Mesenchymal stem cell (in vitro differentiated cells and primary cell): ENCODE data around the gene ACAT2.
A peak's percentile ranks its signal among the peaks of the same experiment; 100 is the strongest.

ENCODE experiments used
- DNase-seq: peaks from one replicate; pipeline ENCODE4 v3.0.0-alpha.2; 2013
- H2AFZ ChIP-seq: one replicate; pipeline ENCODE4 v1.6.1; 2013; ENCODE audit warnings: low read depth, mild to moderate bottlenecking, control low read depth, inconsistent platforms, low read length, moderate library complexity
- H2AK5ac ChIP-seq: 2 replicates; pipeline ENCODE4 v1.6.1; 2013; ENCODE audit warnings: low read length, moderate library complexity, mild to moderate bottlenecking, inconsistent platforms; ENCODE audit not compliant: severe bottlenecking
- H2BK120ac ChIP-seq: one replicate; pipeline ENCODE4 v1.6.1; 2013; ENCODE audit warnings: low read depth, mild to moderate bottlenecking, inconsistent platforms, low read length, moderate library complexity
- H2BK12ac ChIP-seq, 2 experiments: one replicate each; pipeline ENCODE4 v1.6.1; 2013; ENCODE audit warnings: inconsistent platforms in 2 of 2, low read length in 2 of 2, mild to moderate bottlenecking in 2 of 2, moderate library complexity in 2 of 2, control low read depth in 1 of 2
- H2BK15ac ChIP-seq: one replicate; pipeline ENCODE4 v1.6.1; 2013; ENCODE audit warnings: mild to moderate bottlenecking, low read depth, inconsistent platforms; ENCODE audit not compliant: poor library complexity, severe bottlenecking
- H2BK5ac ChIP-seq: 2 replicates; pipeline ENCODE4 v1.6.1; 2013; ENCODE audit warnings: low read depth, mild to moderate bottlenecking, low read length, control low read depth, inconsistent platforms; ENCODE audit not compliant: poor library complexity, severe bottlenecking
- H3K14ac ChIP-seq, 2 experiments: one replicate each; pipeline ENCODE4 v1.6.1; 2013; ENCODE audit warnings: inconsistent platforms in 2 of 2, low read length in 2 of 2, control low read depth in 1 of 2, mild to moderate bottlenecking in 1 of 2, moderate library complexity in 1 of 2
- H3K18ac ChIP-seq, 2 experiments: one replicate each; pipeline ENCODE4 v1.6.1; 2013; ENCODE audit warnings: inconsistent platforms in 2 of 2, low read length in 2 of 2, control low read depth in 1 of 2, low read depth in 1 of 2, mild to moderate bottlenecking in 1 of 2
- H3K23ac ChIP-seq, 2 experiments: one replicate each; pipeline ENCODE4 v1.6.1; 2013; ENCODE audit warnings: inconsistent platforms in 2 of 2, low read length in 2 of 2, mild to moderate bottlenecking in 2 of 2, moderate library complexity in 2 of 2, control low read depth in 1 of 2
- H3K27ac ChIP-seq: 2 replicates; pipeline ENCODE4 v1.5.1; 2013; ENCODE audit warnings: mild to moderate bottlenecking, moderate library complexity, low read length, control low read depth, inconsistent platforms; ENCODE audit not compliant: poor library complexity, severe bottlenecking
- H3K27me3 ChIP-seq, 2 experiments: 2 replicates each; pipeline versions ENCODE4 v1.6.1 to v1.7.0; 2013; ENCODE audit warnings: low read length in 2 of 2, mild to moderate bottlenecking in 2 of 2, moderate library complexity in 2 of 2, control low read depth in 1 of 2, inconsistent platforms in 1 of 2; ENCODE audit not compliant: control insufficient read depth in 1 of 2, insufficient read depth in 1 of 2
- H3K36me3 ChIP-seq, 2 experiments: 2 replicates each; pipeline versions ENCODE4 v1.6.1 to v1.7.0; 2013; ENCODE audit warnings: low read length in 2 of 2, control low read depth in 1 of 2, inconsistent platforms in 1 of 2, low read depth in 1 of 2, mild to moderate bottlenecking in 1 of 2; ENCODE audit not compliant: insufficient read depth in 2 of 2, control insufficient read depth in 1 of 2
- H3K4ac ChIP-seq, 2 experiments: one replicate each; pipeline ENCODE4 v1.6.1; 2013; ENCODE audit warnings: inconsistent platforms in 2 of 2, low read length in 2 of 2, mild to moderate bottlenecking in 2 of 2, moderate library complexity in 2 of 2, control low read depth in 1 of 2, low read depth in 1 of 2
- H3K4me1 ChIP-seq: 2 replicates; pipeline ENCODE4 v1.6.1; 2013; ENCODE audit warnings: low read depth, low read length, control low read depth; ENCODE audit not compliant: control insufficient read depth, insufficient read depth
- H3K4me2 ChIP-seq: 2 replicates; pipeline ENCODE4 v1.6.1; 2013; ENCODE audit warnings: low read length, mild to moderate bottlenecking, inconsistent platforms; ENCODE audit not compliant: poor library complexity, severe bottlenecking
- H3K4me3 ChIP-seq, 2 experiments: 2 replicates each; pipeline versions ENCODE4 v1.5.1 to v1.7.0; 2013; ENCODE audit warnings: low read length in 2 of 2, mild to moderate bottlenecking in 2 of 2, control low read depth in 1 of 2, low read depth in 1 of 2; ENCODE audit not compliant: insufficient read depth in 1 of 2
- H3K79me1 ChIP-seq: replicated peaks from 2 replicates; pipeline ENCODE4 v1.6.1; 2013; ENCODE audit warnings: mild to moderate bottlenecking, control low read depth, low read length, inconsistent platforms; ENCODE audit not compliant: poor library complexity, severe bottlenecking
- H3K9ac ChIP-seq: 2 replicates; pipeline ENCODE4 v1.7.0; 2013; ENCODE audit warnings: mild to moderate bottlenecking, low read length, moderate library complexity
- H3K9me3 ChIP-seq: 2 replicates; pipeline ENCODE4 v1.7.0; 2013; ENCODE audit warnings: mild to moderate bottlenecking, low read length; ENCODE audit not compliant: control insufficient read depth
- H4K8ac ChIP-seq: one replicate; pipeline ENCODE4 v1.6.1; 2013; ENCODE audit warnings: inconsistent platforms, mild to moderate bottlenecking, low read length, moderate library complexity
- H4K91ac ChIP-seq: one replicate; pipeline ENCODE4 v1.6.1; 2013; ENCODE audit warnings: mild to moderate bottlenecking, low read length, inconsistent platforms
- WGBS: methylation state at CpG from one replicate; pipeline ENCODE4 v1.1.7; 2013; ENCODE audit warnings: mixed read lengths; 5-methylcytosine and 5-hydroxymethylcytosine counted together

Gene ACAT2

DNA sequence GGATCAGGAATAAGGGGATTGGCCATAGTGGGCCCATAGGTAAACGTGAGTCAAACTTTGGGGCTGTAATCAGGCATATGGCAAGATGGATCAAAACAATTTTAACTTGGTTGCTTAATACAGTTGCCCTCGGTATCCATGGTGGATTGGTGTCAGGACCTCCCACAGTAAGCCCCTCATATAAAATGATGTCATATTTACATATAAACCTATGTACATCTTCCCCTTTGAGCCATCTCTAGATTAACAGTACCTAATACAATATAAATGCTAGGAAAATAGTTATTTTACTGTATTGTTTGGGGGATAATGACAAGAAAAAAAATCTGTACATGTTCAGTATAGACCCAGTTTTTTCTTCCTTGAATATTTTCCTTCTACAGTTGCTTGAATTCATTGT lies 7.4 kb upstream of the ACAT2 start:
- Histone ChIP-seq H2AFZ (no peak overlapping the region), H2AK5ac (no peak overlapping the region), H3K4me3 (no peak overlapping the region), H3K4me2 (no peak overlapping the region), H2BK15ac (no peak overlapping the region), H4K8ac (no peak overlapping the region), H2BK12ac (no peak overlapping the region), H3K9ac (peak overlapping the region; percentile 48), H3K79me1 (peaks cover 9% of the 10 kb centered on the region), H3K4ac (no peak overlapping the region), H3K27ac (no peak overlapping the region), H3K9me3 (no peaks in the 10 kb centered on the region), H2BK5ac (no peak overlapping the region), H3K27me3 (no peaks in the 10 kb centered on the region), H4K91ac (no peak overlapping the region), H3K36me3 (peaks cover 26 to 92% of the 10 kb centered on the region in 2 experiments), H3K23ac (no peak overlapping the region), H3K18ac (no peak overlapping the region), H2BK120ac (no peak overlapping the region), H3K4me1 (peaks cover 3% of the 10 kb centered on the region), H3K14ac (no peak overlapping the region)
- WGBS, result 100% methylated on average over 2 of the region's 2 CpGs
- no peak for DNase-seq

DNA sequence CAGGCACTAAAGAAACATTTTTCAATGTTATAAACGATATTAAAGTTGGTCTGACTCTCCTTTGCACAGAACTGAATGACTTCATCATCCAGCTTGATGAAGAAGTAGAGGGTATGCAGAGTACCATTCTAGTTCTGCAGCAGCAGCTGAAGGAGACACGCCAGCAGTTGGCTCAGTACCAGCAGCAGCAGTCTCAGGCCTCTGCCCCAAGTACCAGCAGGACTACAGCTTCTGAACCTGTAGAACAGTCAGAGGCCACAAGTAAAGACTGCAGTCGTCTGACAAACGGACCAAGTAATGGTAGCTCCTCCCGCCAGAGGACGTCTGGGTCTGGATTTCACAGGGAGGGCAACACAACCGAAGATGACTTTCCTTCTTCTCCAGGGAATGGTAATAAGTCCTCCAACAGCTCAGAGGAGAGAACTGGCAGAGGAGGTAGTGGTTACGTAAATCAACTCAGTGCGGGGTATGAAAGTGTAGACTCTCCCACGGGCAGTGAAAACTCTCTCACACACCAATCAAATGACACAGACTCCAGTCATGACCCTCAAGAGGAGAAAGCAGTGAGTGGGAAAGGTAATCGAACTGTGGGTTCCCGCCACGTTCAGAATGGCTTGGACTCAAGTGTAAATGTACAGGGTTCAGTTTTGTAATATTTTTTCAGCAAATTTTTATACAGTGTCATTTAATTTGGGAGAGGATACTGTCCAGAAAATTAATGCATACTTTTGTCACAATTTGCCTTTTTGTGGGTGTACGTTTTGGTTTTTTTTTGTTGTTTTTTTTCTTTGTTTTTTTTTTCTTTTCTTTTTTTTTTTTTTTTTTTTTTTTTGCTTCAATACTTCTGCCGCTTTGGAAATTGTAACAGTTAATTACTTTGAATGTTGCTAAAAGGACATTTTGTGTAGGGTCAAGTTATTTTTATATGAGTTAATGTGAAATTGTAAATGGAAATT lies 6.6 kb upstream of the ACAT2 start:
- Histone ChIP-seq H2BK12ac (no peak overlapping the region), H2BK5ac (no peak overlapping the region), H2BK120ac (no peak overlapping the region), H3K18ac (no peak overlapping the region), H3K9ac (peak overlapping the region; percentile 48), H2BK15ac (no peak overlapping the region), H3K4me2 (no peak overlapping the region), H3K4me1 (peaks cover 5% of the 10 kb centered on the region), H3K4ac (no peak overlapping the region), H3K27me3 (no peaks in the 10 kb centered on the region), H3K79me1 (peaks cover 9% of the 10 kb centered on the region), H2AK5ac (no peak overlapping the region), H3K27ac (no peak overlapping the region), H3K14ac (no peak overlapping the region), H4K91ac (no peak overlapping the region), H2AFZ (no peak overlapping the region), H3K23ac (no peak overlapping the region), H3K9me3 (no peaks in the 10 kb centered on the region), H3K36me3 (peaks cover 26 to 90% of the 10 kb centered on the region in 2 experiments), H4K8ac (no peak overlapping the region), H3K4me3 (no peak overlapping the region)
- DNase-seq, result no peak
- WGBS, result 86% methylated on average over 12 of the region's 15 CpGs

DNA sequence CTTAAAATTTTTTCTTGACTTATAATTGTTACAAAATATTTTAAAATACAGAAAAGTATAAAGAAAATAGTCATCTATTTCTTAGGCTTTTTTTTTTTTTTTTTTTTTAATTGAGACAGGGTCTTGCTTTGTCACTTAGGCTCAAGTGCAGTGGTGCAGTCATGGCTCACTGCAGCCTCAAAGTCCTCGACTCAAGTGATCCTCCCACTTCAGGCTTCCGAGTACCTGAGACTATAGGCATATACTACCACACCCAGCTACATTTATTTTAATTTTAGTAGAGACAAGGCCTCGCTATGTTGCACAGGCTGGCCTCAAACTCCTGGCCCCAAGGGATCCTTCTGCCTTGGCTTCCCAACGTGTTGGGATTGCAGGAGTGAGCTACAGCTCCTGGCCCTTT lies 5.3 kb upstream of the ACAT2 start:
- H3K18ac ChIP-seq, result no peak overlapping the region
- WGBS, result 91% methylated on average over 4 of the region's 4 CpGs

More for the DNA sequence above, 5.3 kb upstream of the ACAT2 start:
- no peak overlapping the region for H2AFZ ChIP-seq
- H3K27ac ChIP-seq, result no peak overlapping the region
- H3K14ac ChIP-seq, result no peak overlapping the region
- H3K4me3 ChIP-seq, result no peak overlapping the region
- no peak for DNase-seq
- H3K9me3 ChIP-seq, result no peaks in the 10 kb centered on the region
- H2BK15ac ChIP-seq, result no peak overlapping the region
- no peak overlapping the region for H3K4me2 ChIP-seq
- no peak overlapping the region for H4K91ac ChIP-seq
- H3K23ac ChIP-seq, result no peak overlapping the region
- H4K8ac ChIP-seq, result no peak overlapping the region
- H2BK12ac ChIP-seq, result no peak overlapping the region
- peaks cover 28 to 77% of the 10 kb centered on the region in 2 experiments for H3K36me3 ChIP-seq
- H3K79me1 ChIP-seq, result peaks cover 9% of the 10 kb centered on the region
- no peak overlapping the region for H2BK5ac ChIP-seq
- peaks cover 11% of the 10 kb centered on the region for H3K4me1 ChIP-seq
- no peak overlapping the region for H3K9ac ChIP-seq
- no peaks in the 10 kb centered on the region for H3K27me3 ChIP-seq
- H2BK120ac ChIP-seq, result no peak overlapping the region
- no peak overlapping the region for H2AK5ac ChIP-seq
- H3K4ac ChIP-seq, result no peak overlapping the region
